Lung (tissue), 12 donors: ENCODE measurements around the gene PPP4C. TPM values are rescaled to one million over a fixed set of nuclear protein-coding genes. Genes with fewer than 3 reads are reported as not detected.
"Not testable (repeated sequence)": the region's sequence is repeated elsewhere in the genome, so short reads cannot be mapped to it uniquely, and the experiment has no call there.

ENCODE experiments used
- ATAC-seq: fragments of 200-7000 bp; cut with Tn5 transposase; one replicate; pipeline ENCODE4 v1.9.1; 2020; ENCODE audit warnings: moderate number of reproducible peaks; ENCODE audit not compliant: insufficient read depth, low FRiP score
- DNase-seq, 3 donors: peaks; one replicate each; pipeline ENCODE4 v3.0.0-alpha.2; 2013 to 2017
- H3K27ac ChIP-seq, 2 donors: one replicate each; pipeline ENCODE4 v1.5.1; 2013; ENCODE audit warnings: mild to moderate bottlenecking in 2 of 2, moderate library complexity in 2 of 2, control low read depth in 1 of 2, inconsistent platforms in 1 of 2, low read depth in 1 of 2, low read length in 1 of 2
- H3K27me3 ChIP-seq, 3 donors: one replicate each; pipeline ENCODE4 v1.5.1; 2013; ENCODE audit warnings: low read length in 2 of 3; ENCODE audit not compliant: control insufficient read depth in 3 of 3, insufficient read depth in 3 of 3
- H3K36me3 ChIP-seq, 4 donors: one replicate each; pipeline ENCODE4 v1.5.1; 2013; ENCODE audit warnings: low read length in 4 of 4, mild to moderate bottlenecking in 1 of 4, moderate library complexity in 1 of 4; ENCODE audit not compliant: control insufficient read depth in 4 of 4, insufficient read depth in 4 of 4
- H3K4me1 ChIP-seq, 5 donors: one replicate each; pipeline ENCODE4 v1.5.1; 2013; ENCODE audit warnings: low read length in 5 of 5, mild to moderate bottlenecking in 2 of 5, moderate library complexity in 1 of 5; ENCODE audit not compliant: control insufficient read depth in 5 of 5, insufficient read depth in 5 of 5
- H3K4me3 ChIP-seq: one replicate; pipeline ENCODE4 v1.5.1; 2013; ENCODE audit warnings: mild to moderate bottlenecking, control low read depth, moderate library complexity
- H3K9ac ChIP-seq, 2 donors: one replicate each; pipeline ENCODE4 v1.5.1; 2013; ENCODE audit warnings: low read length in 2 of 2, control low read depth in 1 of 2; ENCODE audit not compliant: insufficient read depth in 1 of 2
- H3K9me3 ChIP-seq, 4 donors: one replicate each; pipeline ENCODE4 v1.5.1; 2013; ENCODE audit warnings: low read length in 3 of 4, mild to moderate bottlenecking in 1 of 4, moderate library complexity in 1 of 4; ENCODE audit not compliant: control insufficient read depth in 4 of 4, insufficient read depth in 3 of 4
- WGBS, 2 donors: extraction: QIAGEN DNeasy Blood & Tissue Kit; methylation state at CpG; one replicate each; pipeline ENCODE4 v1.1.7; 2013; 5-methylcytosine and 5-hydroxymethylcytosine counted together
- polyA plus RNA-seq, 2 donors: library from polyadenylated mRNA; stranded (reverse); fragments of 200-250 nt; gene quantifications; one replicate each; pipeline ENCODE4 v1.2.1, GENCODE V29; 2013
- total RNA-seq, 2 donors: library from RNA; depleted of rRNA in 1 of 2; stranded (reverse); fragments of >200 nt in 1 of 2; gene quantifications; one replicate each; pipeline ENCODE4 v1.2.1, GENCODE V29; 2014 to 2021
- TF ChIP-seq, protein P1 (sequence below): IDR thresholded peaks from 2 replicates; pipeline ENCODE4 v1.5.1; 2012; ENCODE audit warnings: mild to moderate bottlenecking; ENCODE audit errors: control extremely low read depth, extremely low read depth
- donor health status: control.
- donor health status: control.
- donor health status: Bipolar disorder and iron deficiency.
- donor health status: healthy.
- donor health status: DM: yes; HTN: yes; CAD: no.

Gene PPP4C
- total and polyA plus RNA-seq, 4 donors = 51.7 to 143 (median 102) TPM

DNA sequence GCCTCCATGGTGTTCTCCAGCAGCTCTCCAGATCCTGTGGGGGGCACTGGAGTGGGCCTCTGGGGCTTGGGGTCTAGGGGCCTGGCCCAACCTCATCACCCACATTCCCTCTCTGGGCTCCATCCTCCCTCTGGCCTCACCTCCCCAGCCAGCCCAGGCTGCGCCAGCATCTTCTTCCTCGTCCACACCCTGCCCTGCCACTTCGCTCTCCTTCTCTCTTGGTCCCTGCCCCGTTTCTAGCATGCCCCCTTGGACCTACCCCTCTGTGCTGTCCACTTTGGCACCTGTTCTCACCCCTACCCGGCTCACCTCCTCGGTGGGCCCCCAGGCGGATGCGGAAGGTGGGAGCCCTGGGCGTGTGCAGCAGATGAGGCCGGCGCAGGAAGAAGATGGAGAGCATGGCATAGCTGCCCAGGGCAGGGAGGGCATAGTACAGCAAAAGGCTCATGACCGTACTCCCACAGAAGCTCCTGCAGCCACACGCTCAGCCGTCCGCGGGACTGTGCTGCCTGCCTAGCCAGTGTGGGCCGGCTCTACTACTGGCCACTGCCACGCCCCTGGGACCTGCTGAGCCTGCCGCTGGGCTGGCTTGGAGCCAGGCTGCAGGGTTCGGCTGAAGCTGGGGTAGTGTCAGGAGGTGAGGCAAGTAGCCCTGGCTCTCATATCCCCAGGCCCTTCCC, 37.4 kb downstream of the PPP4C start, which contains the start of gene GDPD3:
Gene GDPD3 (minus strand): TSS at position 507 of the 680 bp plus-strand sequence. CDS start 59 bp downstream, at position 448.
- H3K27me3 ChIP-seq = no peaks in the 10 kb centered on the region
- peak within 1 kb of the TSS in 1 of 2 donors; percentile 0 for H3K27ac ChIP-seq
- H3K36me3 ChIP-seq = peaks cover 0 to 49% (median 28%) of the 10 kb centered on the region in 4 donors
- ATAC-seq (no peak), DNase-seq (no peak)
- TF ChIP-seq, protein P1, sequence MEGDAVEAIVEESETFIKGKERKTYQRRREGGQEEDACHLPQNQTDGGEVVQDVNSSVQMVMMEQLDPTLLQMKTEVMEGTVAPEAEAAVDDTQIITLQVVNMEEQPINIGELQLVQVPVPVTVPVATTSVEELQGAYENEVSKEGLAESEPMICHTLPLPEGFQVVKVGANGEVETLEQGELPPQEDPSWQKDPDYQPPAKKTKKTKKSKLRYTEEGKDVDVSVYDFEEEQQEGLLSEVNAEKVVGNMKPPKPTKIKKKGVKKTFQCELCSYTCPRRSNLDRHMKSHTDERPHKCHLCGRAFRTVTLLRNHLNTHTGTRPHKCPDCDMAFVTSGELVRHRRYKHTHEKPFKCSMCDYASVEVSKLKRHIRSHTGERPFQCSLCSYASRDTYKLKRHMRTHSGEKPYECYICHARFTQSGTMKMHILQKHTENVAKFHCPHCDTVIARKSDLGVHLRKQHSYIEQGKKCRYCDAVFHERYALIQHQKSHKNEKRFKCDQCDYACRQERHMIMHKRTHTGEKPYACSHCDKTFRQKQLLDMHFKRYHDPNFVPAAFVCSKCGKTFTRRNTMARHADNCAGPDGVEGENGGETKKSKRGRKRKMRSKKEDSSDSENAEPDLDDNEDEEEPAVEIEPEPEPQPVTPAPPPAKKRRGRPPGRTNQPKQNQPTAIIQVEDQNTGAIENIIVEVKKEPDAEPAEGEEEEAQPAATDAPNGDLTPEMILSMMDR = no peak
- H3K9ac ChIP-seq = no peak within 1 kb of the TSS
- no peaks in the 10 kb centered on the region for H3K9me3 ChIP-seq
- WGBS, 2 donors = 75 to 85% methylated on average over 20 of the region's 20 CpGs
- peaks cover 0 to 3% (median 0%) of the 10 kb centered on the region in 5 donors for H3K4me1 ChIP-seq
- no peak within 1 kb of the TSS for H3K4me3 ChIP-seq

DNA sequence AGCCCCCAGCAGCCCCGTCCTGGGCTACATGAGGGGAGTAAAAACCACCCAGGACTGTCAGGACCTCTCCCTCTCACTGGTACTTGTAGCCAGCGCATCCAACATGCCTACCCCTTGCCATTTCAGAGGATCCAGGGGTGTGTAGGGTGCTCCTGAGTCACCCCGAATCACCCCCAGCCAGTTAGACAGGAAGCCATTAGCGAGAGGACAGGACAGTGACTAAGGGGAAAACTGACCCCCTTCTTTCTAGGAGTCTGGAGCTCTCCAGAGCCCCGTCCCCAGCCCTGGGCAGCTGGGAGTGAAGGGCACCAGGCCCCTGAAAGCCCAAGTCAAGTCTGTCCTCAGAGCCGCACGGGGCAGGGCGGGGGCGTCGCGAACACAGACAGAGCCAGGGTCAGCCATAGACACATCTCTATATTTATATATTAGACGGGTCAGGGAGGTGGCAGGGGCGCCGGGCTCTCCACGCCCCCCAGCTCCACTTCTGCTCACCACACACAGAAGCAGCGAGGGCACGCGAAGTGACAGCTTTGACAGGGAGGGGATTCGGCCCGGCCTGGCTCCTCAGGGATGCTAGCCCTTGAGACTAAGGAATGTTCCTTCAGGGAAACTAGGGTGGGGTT, 38.0 kb downstream of the PPP4C start:
- Histone ChIP-seq H3K27me3 (no peaks in the 10 kb centered on the region), H3K27ac (no peak overlapping the region), H3K4me3 (no peak overlapping the region), H3K9ac (no peak overlapping the region), H3K9me3 (no peaks in the 10 kb centered on the region), H3K36me3 (peaks cover 0 to 49% (median 31%) of the 10 kb centered on the region in 4 donors), H3K4me1 (peaks cover 0 to 3% (median 0%) of the 10 kb centered on the region in 5 donors)
- TF ChIP-seq, protein P1 = no peak
- DNase-seq = no peak
- no peak for ATAC-seq
- WGBS, 2 donors = 89 to 90% methylated on average over 20 of the region's 20 CpGs

DNA sequence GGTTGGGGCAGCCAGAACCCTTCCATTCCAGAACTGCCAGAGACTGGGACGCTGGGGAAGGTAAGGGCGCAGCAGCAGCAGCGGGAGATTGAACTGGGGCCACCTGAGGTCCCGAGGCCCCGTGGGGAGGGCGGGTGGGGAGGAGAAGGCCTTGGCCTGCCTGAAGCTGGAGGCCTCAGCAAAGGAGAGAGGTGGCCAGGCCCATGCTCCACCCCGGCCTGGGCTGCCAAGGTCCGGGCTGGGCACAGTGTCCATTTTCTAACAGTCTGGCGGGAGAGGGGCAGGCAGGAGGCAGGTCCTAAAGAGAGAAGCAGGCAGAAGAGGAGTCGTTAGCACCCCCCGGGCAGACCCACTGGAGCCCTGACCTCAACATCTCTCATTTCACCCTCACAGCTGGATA, 38.6 kb downstream of the PPP4C start:
- ATAC-seq (no peak), DNase-seq (no peak)
- Histone ChIP-seq H3K27ac (peak overlapping the region in 1 of 2 donors; percentile 41), H3K9me3 (no peaks in the 10 kb centered on the region), H3K36me3 (peaks cover 0 to 51% (median 32%) of the 10 kb centered on the region in 4 donors), H3K27me3 (no peaks in the 10 kb centered on the region), H3K4me3 (no peak overlapping the region), H3K4me1 (peaks cover 0 to 3% (median 0%) of the 10 kb centered on the region in 5 donors), H3K9ac (no peak overlapping the region)
- 73 to 87% methylated on average over 8 to 11 of the region's 11 CpGs for WGBS, 2 donors
- TF ChIP-seq, protein P1 = no peak

DNA sequence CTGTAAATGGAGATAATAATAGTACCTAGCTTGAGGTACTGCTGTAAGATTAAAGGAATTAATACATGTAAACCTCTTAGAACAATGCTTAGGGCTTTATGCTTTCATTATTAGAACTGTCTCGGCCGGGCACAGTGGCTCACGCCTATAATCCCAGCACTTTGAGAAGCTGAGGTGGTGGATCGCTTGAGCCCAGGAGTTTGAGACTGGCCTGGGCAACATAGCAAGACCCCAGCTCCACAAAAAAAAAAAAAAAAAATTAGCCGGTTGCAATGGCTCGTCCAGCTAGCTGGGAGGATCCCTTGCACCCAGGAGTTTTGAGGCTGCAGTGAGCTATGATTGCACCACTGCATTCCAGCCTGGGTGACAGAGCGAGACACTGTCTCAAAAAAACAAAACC, 39.0 kb downstream of the PPP4C start:
- not testable (repeated sequence) for H3K9ac ChIP-seq, ATAC-seq, H3K9me3 ChIP-seq, DNase-seq, H3K4me3 ChIP-seq, H3K4me1 ChIP-seq, H3K27me3 ChIP-seq
- WGBS, 2 donors = 81 to 86% methylated on average over 7 of the region's 7 CpGs
- peaks cover 0 to 49% (median 32%) of the 10 kb centered on the region in 4 donors for H3K36me3 ChIP-seq
- H3K27ac ChIP-seq = peak overlapping the region in 1 of 2 donors; percentile 41
